CD4-positive, alpha-beta T cell (primary cell): ENCODE data around the gene EDEM3. TPM values are rescaled to one million over a fixed set of nuclear protein-coding genes. Genes with fewer than 3 reads are reported as not detected.

ENCODE experiments used
- ATAC-seq: fragments of 200-7000 bp; cut with Tn5 transposase; one replicate; pipeline ENCODE4 v1.10.0; 2022; ENCODE audit warnings: mild to moderate bottlenecking; ENCODE audit not compliant: poor library complexity
- CTCF ChIA-PET: fragments of 350-600 bp; sonication (Branson Sonifier 250); formaldehyde crosslinking; loops from one replicate; lab custom pipeline; 2021; ENCODE audit warnings: antibody characterized with exemption, inconsistent platforms; lab: Charles Lee
- POLR2A ChIA-PET: fragments of 350-600 bp; sonication (Branson Sonifier 250); formaldehyde crosslinking; loops from one replicate; lab custom pipeline; 2021; ENCODE audit warnings: antibody characterized with exemption, inconsistent platforms; lab: Charles Lee
- DNase-seq, 14 experiments: peaks; one replicate each; pipeline ENCODE4 v3.0.0-alpha.2; 2013 to 2020; ENCODE audit warnings: mixed read lengths in 2 of 14
- H3K27ac ChIP-seq, 2 donors: one replicate each; pipeline versions ENCODE4 v1.5.1 to v1.7.0; 2013; ENCODE audit warnings: low read length in 2 of 2, low read depth in 1 of 2, mild to moderate bottlenecking in 1 of 2
- H3K27me3 ChIP-seq, 2 experiments: 1 replicate in 1 of 2; 2 replicates in 1 of 2; pipeline versions ENCODE4 v1.6.1 to v1.7.0; 2013; ENCODE audit warnings: low read length in 2 of 2, control low read depth in 1 of 2, mild to moderate bottlenecking in 1 of 2, moderate library complexity in 1 of 2; ENCODE audit not compliant: insufficient read depth in 2 of 2, control insufficient read depth in 1 of 2
- H3K36me3 ChIP-seq: one replicate; pipeline ENCODE4 v1.6.1; 2013; ENCODE audit warnings: low read length, control low read depth; ENCODE audit not compliant: insufficient read depth
- H3K4me1 ChIP-seq: one replicate; pipeline ENCODE4 v1.6.1; 2013; ENCODE audit warnings: low read length, control low read depth; ENCODE audit not compliant: insufficient read depth
- H3K4me3 ChIP-seq: one replicate; pipeline ENCODE4 v1.5.1; 2013; ENCODE audit warnings: mild to moderate bottlenecking, low read length, moderate library complexity
- H3K9me3 ChIP-seq, 2 experiments: 1 replicate in 1 of 2; 2 replicates in 1 of 2; pipeline versions ENCODE4 v1.6.1 to v1.7.0; 2013; ENCODE audit warnings: low read length in 2 of 2, mild to moderate bottlenecking in 2 of 2, control low read depth in 1 of 2, moderate library complexity in 1 of 2; ENCODE audit not compliant: control insufficient read depth in 1 of 2, insufficient read depth in 1 of 2
- H3K27ac Mint-ChIP-seq: one replicate; pipeline ENCODE4 v1.8.0; 2020; ENCODE audit warnings: mixed read lengths
- H3K27me3 Mint-ChIP-seq: one replicate; pipeline ENCODE4 v1.8.0; 2021; ENCODE audit warnings: mixed read lengths
- H3K36me3 Mint-ChIP-seq: one replicate; pipeline ENCODE4 v1.8.0; 2021; ENCODE audit warnings: low read depth, mixed read lengths
- H3K4me1 Mint-ChIP-seq: one replicate; pipeline ENCODE4 v1.8.0; 2021; ENCODE audit warnings: low read depth, mixed read lengths
- H3K4me3 Mint-ChIP-seq: one replicate; pipeline ENCODE4 v1.8.0; 2020; ENCODE audit warnings: mild to moderate bottlenecking, mixed read lengths
- H3K9me3 Mint-ChIP-seq: one replicate; pipeline ENCODE4 v1.8.0; 2020; ENCODE audit warnings: mixed read lengths
- CTCF ChIP-seq: fragments of 200-600 bp; IDR thresholded peaks from one replicate; pipeline ENCODE4 v1.8.0; 2022; ENCODE audit warnings: antibody characterized with exemption, mild to moderate bottlenecking
- intact Hi-C, 2 experiments: fragments of 100-400 bp; cut with DNase I in 1 of 2; cut with micrococcal nuclease in 1 of 2; formaldehyde crosslinking; loops; one replicate each; pipeline versions ENCODE4 v1.15.1 to v1.9.0; 2023 to 2025; cut with DNase I, micrococcal nuclease
- total RNA-seq, 174 experiments: library from RNA in 2 of 174; stranded (reverse) in 2 of 174; gene quantifications; one replicate each; pipeline ENCODE4 v1.2.3 and lab custom pipeline; 2021 to 2026

Gene EDEM3
- total RNA-seq, 2 experiments from 2014 or later: 19.9 to 20.0 TPM

GRCh38 chr1:184691719-184692324 lies 62.8 kb downstream of the EDEM3 start:
- Histone ChIP-seq H3K36me3 (peaks cover 43% of the 10 kb centered on the region), H3K9me3 (no peaks in the 10 kb centered on the region), H3K27ac (no peak overlapping the region), H3K4me1 (no peaks in the 10 kb centered on the region), H3K27me3 (no peaks in the 10 kb centered on the region), H3K4me3 (no peak overlapping the region)
- ATAC-seq (no peak), DNase-seq (peak in 2 of 14 experiments; percentile 3 to 12)
- CTCF ChIA-PET: interaction anchor here (0.7 to 1.5 kb wide), 2 partner anchors 41 to 129 kb away, joined by 3 read pairs; no protein-coding TSS in a partner anchor
- intact Hi-C loops: loop anchor here in 1 of 2 experiments (10.0 kb wide), 1 partner anchor 617 kb away; no protein-coding TSS in a partner anchor
- H3K9me3 Mint-ChIP-seq: no peaks in the 10 kb centered on the region
- H3K27me3 Mint-ChIP-seq: no peaks in the 10 kb centered on the region
- no peak overlapping the region for H3K27ac Mint-ChIP-seq
- H3K4me1 Mint-ChIP-seq: no peaks in the 10 kb centered on the region
- H3K4me3 Mint-ChIP-seq: no peak overlapping the region
- POLR2A ChIA-PET: interaction anchor here (0.7 to 0.9 kb wide), 2 partner anchors 54 to 1638 kb away, joined by 3 to 4 read pairs; no protein-coding TSS in a partner anchor
- peak; percentile 44 for TF ChIP-seq CTCF
- H3K36me3 Mint-ChIP-seq: peaks cover 49% of the 10 kb centered on the region

- TF ChIP-seq CTCF: no peak
- Histone ChIP-seq H3K4me3 (no peak overlapping the region), H3K36me3 (no peaks in the 10 kb centered on the region), H3K27ac (no peak overlapping the region), H3K9me3 (no peaks in the 10 kb centered on the region), H3K27me3 (no peaks in the 10 kb centered on the region), H3K4me1 (no peaks in the 10 kb centered on the region)
- no peak overlapping the region for H3K27ac Mint-ChIP-seq
- DNase-seq (no peak), ATAC-seq (no peak)
- CTCF ChIA-PET: no interaction called here
- H3K36me3 Mint-ChIP-seq: no peaks in the 10 kb centered on the region
- POLR2A ChIA-PET: interaction anchor here (0.7 kb wide), 1 partner anchor 61 kb away, joined by 4 read pairs; no protein-coding TSS in a partner anchor
- H3K27me3 Mint-ChIP-seq: no peaks in the 10 kb centered on the region
- H3K4me1 Mint-ChIP-seq: no peaks in the 10 kb centered on the region
- no peak overlapping the region for H3K4me3 Mint-ChIP-seq
- H3K9me3 Mint-ChIP-seq: peaks cover 1% of the 10 kb centered on the region
- intact Hi-C loops: no loop called here
These were observed 68.1 kb downstream of the EDEM3 start for GRCh38 chr1:184686540-184686939.

- Mint-ChIP-seq H3K4me3 (no peak overlapping the region), H3K36me3 (no peaks in the 10 kb centered on the region), H3K9me3 (peaks cover 12% of the 10 kb centered on the region), H3K27ac (no peak overlapping the region), H3K27me3 (no peaks in the 10 kb centered on the region), H3K4me1 (no peaks in the 10 kb centered on the region)
- H3K27me3 ChIP-seq: no peaks in the 10 kb centered on the region
- H3K4me3 ChIP-seq: no peak overlapping the region
- DNase-seq (no peak), ATAC-seq (no peak)
- POLR2A ChIA-PET: no interaction called here
- no peak for TF ChIP-seq CTCF
- H3K9me3 ChIP-seq: no peaks in the 10 kb centered on the region
- H3K36me3 ChIP-seq: no peaks in the 10 kb centered on the region
- no peak overlapping the region for H3K27ac ChIP-seq
- H3K4me1 ChIP-seq: no peaks in the 10 kb centered on the region
- CTCF ChIA-PET: no interaction called here
- intact Hi-C loops: no loop called here
These were observed 69.5 kb downstream of the EDEM3 start for GRCh38 chr1:184685116-184685515.
